ENCODE data around the gene CCNG2.

The CCNG2 gene

GRCh38 chr4:77147079-77147782 lies 9.8 kb upstream of the CCNG2 start:
- no peak for DNase-seq (ENCODE audit: low read depth)

GRCh38 chr4:77148078-77148477 lies 8.9 kb upstream of the CCNG2 start:
- DNase-seq (ENCODE audit: low read depth) = no peak

- no peak for DNase-seq (ENCODE audit: low read depth)
Measured at GRCh38 chr4:77149789-77150188, 7.2 kb upstream of the CCNG2 start.

GRCh38 chr4:77151241-77151640 lies 5.8 kb upstream of the CCNG2 start:
- DNase-seq (ENCODE audit: low read depth) = no peak

GRCh38 chr4:77152421-77152820 lies 4.6 kb upstream of the CCNG2 start:
- DNase-seq (ENCODE audit: low read depth) = no peak

GRCh38 chr4:77153006-77153405 lies 4.0 kb upstream of the CCNG2 start:
- no peak for DNase-seq (ENCODE audit: low read depth)

GRCh38 chr4:77154065-77154464 lies 2.9 kb upstream of the CCNG2 start:
- no peak for DNase-seq (ENCODE audit: low read depth)

- no peak for DNase-seq (ENCODE audit: low read depth)
Measured at GRCh38 chr4:77154761-77155499, 2.1 kb upstream of the CCNG2 start.

GRCh38 chr4:77155631-77156452 lies 1.2 kb upstream of the CCNG2 start:
- no peak for DNase-seq (ENCODE audit: low read depth)

GRCh38 chr4:77156533-77156911 lies 485 bp upstream of the CCNG2 start:
- DNase-seq (ENCODE audit: low read depth) = peak; percentile 93

- peak; percentile 41 for DNase-seq (ENCODE audit: low read depth)
Measured at GRCh38 chr4:77157859-77158486, 966 bp downstream of the CCNG2 start.

- DNase-seq (ENCODE audit: low read depth) = no peak
Measured at GRCh38 chr4:77158487-77158861, 1.5 kb downstream of the CCNG2 start.

GRCh38 chr4:77159806-77160205 lies 2.8 kb downstream of the CCNG2 start:
- DNase-seq (ENCODE audit: low read depth) = no peak

GRCh38 chr4:77163641-77164040 lies 6.6 kb downstream of the CCNG2 start:
- no peak for DNase-seq (ENCODE audit: low read depth)

- DNase-seq (ENCODE audit: low read depth) = no peak
Measured at GRCh38 chr4:77167173-77167572, 10.2 kb downstream of the CCNG2 start.

- DNase-seq (ENCODE audit: low read depth) = no peak
Measured at GRCh38 chr4:77167866-77168265, 10.9 kb downstream of the CCNG2 start.

GRCh38 chr4:77169481-77169880 lies 12.5 kb downstream of the CCNG2 start:
- no peak for DNase-seq (ENCODE audit: low read depth)

GRCh38 chr4:77170926-77171325 lies 13.9 kb downstream of the CCNG2 start:
- no peak for DNase-seq (ENCODE audit: low read depth)

- DNase-seq (ENCODE audit: low read depth) = no peak
Measured at GRCh38 chr4:77172336-77172735, 15.3 kb downstream of the CCNG2 start.

GRCh38 chr4:77174426-77174825 lies 17.4 kb downstream of the CCNG2 start:
- no peak for DNase-seq (ENCODE audit: low read depth)

- no peak for DNase-seq (ENCODE audit: low read depth)
Measured at GRCh38 chr4:77175201-77175611, 18.2 kb downstream of the CCNG2 start.

- no peak for DNase-seq (ENCODE audit: low read depth)
Measured at GRCh38 chr4:77176640-77177039, 19.6 kb downstream of the CCNG2 start.
